NCI-H526 treated with DMSO at 0.1 percent for 48 hours (cell line): ENCODE results near the gene ERMN.
"Not testable (repeated sequence)": the region's sequence is repeated elsewhere in the genome, so short reads cannot be mapped to it uniquely, and the experiment has no call there.

Experiments
- DNase-seq: peaks from one replicate; lab custom pipeline; 2025; lab: John Stamatoyannopoulos, UW

The ERMN gene

DNA sequence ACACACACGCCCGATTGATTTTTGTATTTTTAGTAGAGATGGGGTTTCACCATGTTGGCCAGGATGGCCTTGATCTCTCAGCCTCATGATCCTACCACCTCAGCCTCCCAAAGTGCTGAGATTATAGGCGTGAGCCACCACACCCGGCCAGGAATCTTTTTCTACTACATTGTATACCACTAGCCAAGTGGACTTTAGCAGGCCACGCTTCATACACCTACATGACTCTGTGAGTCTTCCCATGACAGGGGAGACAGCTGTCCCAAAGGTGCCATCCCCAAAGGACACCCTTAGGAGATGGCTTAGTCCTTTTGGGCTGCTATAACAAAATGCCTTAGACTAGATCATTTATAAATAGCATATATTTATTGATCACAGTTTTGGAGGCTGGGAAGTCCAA is 32.8 kb downstream of the ERMN start:
- DNase-seq: no peak

DNA sequence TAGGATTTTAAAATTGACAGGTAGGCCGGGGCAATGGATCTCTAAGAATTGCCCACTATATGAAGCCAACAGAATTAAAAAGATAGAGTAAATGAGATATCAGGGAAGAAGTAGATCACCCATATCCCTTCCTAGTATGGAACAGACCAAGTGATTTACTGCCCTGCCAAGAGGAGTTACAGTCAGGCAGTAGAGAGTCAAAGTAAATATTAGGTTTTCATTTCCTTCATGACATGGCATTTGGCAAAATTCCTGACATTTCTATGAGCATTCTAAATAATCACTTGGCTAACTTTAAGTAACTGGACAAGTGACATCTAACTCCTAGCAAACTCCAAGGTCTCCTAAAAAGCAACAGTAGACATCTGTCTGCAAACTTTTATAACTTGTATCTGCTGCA is 34.6 kb downstream of the ERMN start:
- DNase-seq: no peak

GRCh38 chr2:157290525-157290924 is 35.1 kb downstream of the ERMN start:
- no peak for DNase-seq

- DNase-seq: no peak
Measured at GRCh38 chr2:157287160-157287559, 38.5 kb downstream of the ERMN start.

DNA sequence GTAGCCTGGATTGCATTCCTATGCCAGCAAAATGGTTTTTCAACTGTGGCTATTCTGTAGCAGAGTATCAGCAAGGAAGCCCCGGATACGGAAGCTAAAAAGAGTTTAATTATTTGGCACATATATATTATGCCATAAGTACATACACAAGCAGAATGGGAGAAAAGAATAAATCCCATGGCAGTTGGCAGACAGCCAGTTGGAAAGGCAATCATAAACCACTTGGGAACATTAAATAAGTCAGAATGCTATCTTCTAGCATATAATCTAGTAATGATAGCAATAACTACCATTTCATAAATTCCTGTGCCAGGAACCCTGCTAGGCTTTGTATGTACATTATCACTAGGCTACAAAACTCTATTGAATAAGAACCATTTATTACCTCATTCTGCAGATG is 42.2 kb downstream of the ERMN start:
- no peak for DNase-seq

- no peak for DNase-seq
Measured at GRCh38 chr2:157281316-157281715, 44.3 kb downstream of the ERMN start.

DNA sequence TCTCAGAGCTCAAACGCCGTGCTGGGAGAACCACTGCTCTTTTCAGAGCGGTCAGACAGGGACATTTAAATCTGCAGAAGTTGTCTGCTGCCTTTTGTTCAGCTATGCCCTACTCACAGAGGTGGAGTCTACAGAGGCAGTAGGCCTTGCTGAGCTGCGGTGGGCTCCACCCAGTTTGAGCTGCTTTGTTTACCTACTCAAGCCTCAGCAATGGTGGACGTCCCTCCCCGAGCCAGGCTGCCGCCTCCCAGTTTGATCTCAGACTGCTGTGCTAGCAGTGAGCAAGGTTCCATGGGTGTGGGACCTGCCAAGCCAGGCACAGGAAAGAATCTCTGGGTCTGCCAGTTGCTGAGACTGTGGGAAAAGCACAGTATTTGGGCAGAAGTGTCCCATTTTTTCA is 46.3 kb downstream of the ERMN start:
- DNase-seq: not testable (repeated sequence)

- no peak for DNase-seq
Measured at GRCh38 chr2:157271590-157272203, 53.9 kb downstream of the ERMN start.

DNA sequence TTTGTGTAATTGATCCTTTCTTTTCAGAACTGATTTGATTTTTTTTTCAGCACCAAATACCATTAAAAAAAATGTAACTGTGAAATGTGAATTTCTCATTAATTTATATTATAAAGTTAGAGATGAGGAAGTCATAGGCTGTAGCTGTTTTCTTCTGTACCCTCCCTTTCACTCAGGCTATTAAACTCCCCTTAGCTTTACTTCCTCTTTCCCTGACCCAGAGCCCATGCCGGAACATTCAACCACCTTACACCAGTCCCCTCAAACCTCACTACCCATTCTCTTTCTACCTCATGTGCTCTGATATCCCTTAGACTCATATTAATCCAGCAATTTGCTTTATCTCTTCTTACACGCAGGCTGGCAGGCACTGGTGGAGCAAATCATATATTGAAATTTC is 55.7 kb downstream of the ERMN start:
- no peak for DNase-seq

DNA sequence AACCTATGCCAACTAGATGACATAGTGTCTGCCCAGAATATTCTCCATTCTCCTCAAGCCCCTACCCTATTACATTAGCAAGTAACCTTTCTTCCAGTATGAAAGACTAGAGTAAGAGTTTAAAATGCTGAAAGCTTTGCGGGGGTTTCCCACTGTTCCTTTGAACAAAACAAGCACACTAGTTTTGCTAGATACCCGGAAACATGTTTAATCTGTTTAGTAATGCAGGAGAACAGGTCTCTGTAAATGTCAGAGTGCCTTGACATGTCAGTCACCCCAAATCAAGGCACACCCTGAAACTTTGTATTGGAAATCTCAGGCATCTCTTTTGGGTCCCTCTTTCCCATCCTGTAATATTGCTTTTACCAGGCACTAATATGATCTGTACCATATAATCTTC is 56.6 kb downstream of the ERMN start:
- no peak for DNase-seq
